OCI-LY3 (cell line): ENCODE data around the gene ARMC9.

Experiments
- EZH2phosphoT487 ChIP-seq: fragments of 200-600 bp; shearing (Covaris generic); IDR thresholded peaks from 2 replicates; pipeline ENCODE4 v1.6.1; 2018; ENCODE audit warnings: antibody characterized with exemption, mixed run types, low read depth
- TF ChIP-seq, protein P1 (sequence below): fragments of 200-600, 300-600 bp; sonication (generic); IDR thresholded peaks from 2 replicates; pipeline ENCODE4 v1.5.1; 2014; ENCODE audit warnings: antibody characterized with exemption, low read length, low read depth

DNA sequence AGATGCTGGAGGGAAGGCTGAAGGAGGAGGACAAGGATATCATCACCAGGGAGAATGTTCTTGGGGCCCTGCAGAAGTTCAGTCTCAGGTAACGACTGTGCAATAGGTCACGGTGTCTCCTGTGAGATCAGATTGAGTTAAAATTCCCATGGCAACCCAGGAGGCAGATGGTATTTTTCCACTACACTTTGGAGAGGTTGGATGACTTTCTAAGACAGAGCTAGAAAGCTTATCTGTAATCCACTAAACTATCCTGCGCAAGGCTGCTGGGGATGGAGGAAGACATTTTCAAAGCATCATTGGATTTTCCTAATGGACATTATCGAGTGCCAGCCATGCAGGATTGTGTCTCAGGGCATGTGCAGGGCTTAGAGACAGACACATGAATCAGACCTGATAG is 74.6 kb downstream of the ARMC9 start:
- TF ChIP-seq, protein P1, sequence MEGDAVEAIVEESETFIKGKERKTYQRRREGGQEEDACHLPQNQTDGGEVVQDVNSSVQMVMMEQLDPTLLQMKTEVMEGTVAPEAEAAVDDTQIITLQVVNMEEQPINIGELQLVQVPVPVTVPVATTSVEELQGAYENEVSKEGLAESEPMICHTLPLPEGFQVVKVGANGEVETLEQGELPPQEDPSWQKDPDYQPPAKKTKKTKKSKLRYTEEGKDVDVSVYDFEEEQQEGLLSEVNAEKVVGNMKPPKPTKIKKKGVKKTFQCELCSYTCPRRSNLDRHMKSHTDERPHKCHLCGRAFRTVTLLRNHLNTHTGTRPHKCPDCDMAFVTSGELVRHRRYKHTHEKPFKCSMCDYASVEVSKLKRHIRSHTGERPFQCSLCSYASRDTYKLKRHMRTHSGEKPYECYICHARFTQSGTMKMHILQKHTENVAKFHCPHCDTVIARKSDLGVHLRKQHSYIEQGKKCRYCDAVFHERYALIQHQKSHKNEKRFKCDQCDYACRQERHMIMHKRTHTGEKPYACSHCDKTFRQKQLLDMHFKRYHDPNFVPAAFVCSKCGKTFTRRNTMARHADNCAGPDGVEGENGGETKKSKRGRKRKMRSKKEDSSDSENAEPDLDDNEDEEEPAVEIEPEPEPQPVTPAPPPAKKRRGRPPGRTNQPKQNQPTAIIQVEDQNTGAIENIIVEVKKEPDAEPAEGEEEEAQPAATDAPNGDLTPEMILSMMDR = no peak
- TF ChIP-seq EZH2phosphoT487 = no peak
